ENCODE data around the gene SLC39A11.

SLC39A11 gene

GRCh38 chr17:72631568-72631948 lies 460.9 kb downstream of the SLC39A11 start:
- DNase-seq (ENCODE audit: low read depth, low spot score), result peak; percentile 86

GRCh38 chr17:72624652-72625051 lies 467.8 kb downstream of the SLC39A11 start:
- DNase-seq (ENCODE audit: low read depth, low spot score), result no peak

- no peak for DNase-seq (ENCODE audit: low read depth, low spot score)
These were observed 468.3 kb downstream of the SLC39A11 start for GRCh38 chr17:72624226-72624625.

GRCh38 chr17:72622661-72623433 lies 469.6 kb downstream of the SLC39A11 start:
- DNase-seq (ENCODE audit: low read depth, low spot score), result peak; percentile 55

- DNase-seq (ENCODE audit: low read depth, low spot score), result no peak
These were observed 472.4 kb downstream of the SLC39A11 start for GRCh38 chr17:72619976-72620650.

GRCh38 chr17:72618001-72618509 lies 474.4 kb downstream of the SLC39A11 start:
- no peak for DNase-seq (ENCODE audit: low read depth, low spot score)

- no peak for DNase-seq (ENCODE audit: low read depth, low spot score)
These were observed 474.9 kb downstream of the SLC39A11 start for GRCh38 chr17:72617557-72617956.

- DNase-seq (ENCODE audit: low read depth, low spot score), result no peak
These were observed 476.0 kb downstream of the SLC39A11 start for GRCh38 chr17:72616447-72616846.

GRCh38 chr17:72615627-72615991 lies 476.9 kb downstream of the SLC39A11 start:
- DNase-seq (ENCODE audit: low read depth, low spot score), result no peak

GRCh38 chr17:72614871-72615626 lies 477.4 kb downstream of the SLC39A11 start:
- peak; percentile 91 for DNase-seq (ENCODE audit: low read depth, low spot score)

GRCh38 chr17:72614476-72614870 lies 478.0 kb downstream of the SLC39A11 start:
- no peak for DNase-seq (ENCODE audit: low read depth, low spot score)

GRCh38 chr17:72613806-72614292 lies 478.6 kb downstream of the SLC39A11 start:
- DNase-seq (ENCODE audit: low read depth, low spot score), result peak; percentile 59

GRCh38 chr17:72613396-72613795 lies 479.1 kb downstream of the SLC39A11 start:
- no peak for DNase-seq (ENCODE audit: low read depth, low spot score)

GRCh38 chr17:72611172-72611571 lies 481.3 kb downstream of the SLC39A11 start:
- no peak for DNase-seq (ENCODE audit: low read depth, low spot score)

- DNase-seq (ENCODE audit: low read depth, low spot score), result peak; percentile 80
These were observed 483.0 kb downstream of the SLC39A11 start for GRCh38 chr17:72609501-72609900.

GRCh38 chr17:72608436-72608835 lies 484.1 kb downstream of the SLC39A11 start:
- DNase-seq (ENCODE audit: low read depth, low spot score), result no peak

GRCh38 chr17:72606656-72607055 lies 485.8 kb downstream of the SLC39A11 start:
- no peak for DNase-seq (ENCODE audit: low read depth, low spot score)

GRCh38 chr17:72605543-72605942 lies 486.9 kb downstream of the SLC39A11 start:
- no peak for DNase-seq (ENCODE audit: low read depth, low spot score)

GRCh38 chr17:72604518-72604917 lies 488.0 kb downstream of the SLC39A11 start:
- DNase-seq (ENCODE audit: low read depth, low spot score), result no peak

GRCh38 chr17:72603420-72604242 lies 488.9 kb downstream of the SLC39A11 start:
- DNase-seq (ENCODE audit: low read depth, low spot score), result peak; percentile 90

Measured in astrocyte of the hippocampus (primary cell).